Stimulated activated CD4-positive, alpha-beta T cell treated with anti-CD3 and anti-CD28 coated beads, TNF-alpha, amount 100 ng/mL, for 48 hours (primary cell): ENCODE measurements around the gene THADA.
"Not testable (repeated sequence)": the region's sequence is repeated elsewhere in the genome, so short reads cannot be mapped to it uniquely, and the experiment has no call there.

Source experiments
- DNase-seq, 3 donors: peaks; one replicate each; pipeline ENCODE4 v3.0.0-alpha.2; 2020; ENCODE audit warnings: low read depth in 3 of 3

The THADA gene

DNA sequence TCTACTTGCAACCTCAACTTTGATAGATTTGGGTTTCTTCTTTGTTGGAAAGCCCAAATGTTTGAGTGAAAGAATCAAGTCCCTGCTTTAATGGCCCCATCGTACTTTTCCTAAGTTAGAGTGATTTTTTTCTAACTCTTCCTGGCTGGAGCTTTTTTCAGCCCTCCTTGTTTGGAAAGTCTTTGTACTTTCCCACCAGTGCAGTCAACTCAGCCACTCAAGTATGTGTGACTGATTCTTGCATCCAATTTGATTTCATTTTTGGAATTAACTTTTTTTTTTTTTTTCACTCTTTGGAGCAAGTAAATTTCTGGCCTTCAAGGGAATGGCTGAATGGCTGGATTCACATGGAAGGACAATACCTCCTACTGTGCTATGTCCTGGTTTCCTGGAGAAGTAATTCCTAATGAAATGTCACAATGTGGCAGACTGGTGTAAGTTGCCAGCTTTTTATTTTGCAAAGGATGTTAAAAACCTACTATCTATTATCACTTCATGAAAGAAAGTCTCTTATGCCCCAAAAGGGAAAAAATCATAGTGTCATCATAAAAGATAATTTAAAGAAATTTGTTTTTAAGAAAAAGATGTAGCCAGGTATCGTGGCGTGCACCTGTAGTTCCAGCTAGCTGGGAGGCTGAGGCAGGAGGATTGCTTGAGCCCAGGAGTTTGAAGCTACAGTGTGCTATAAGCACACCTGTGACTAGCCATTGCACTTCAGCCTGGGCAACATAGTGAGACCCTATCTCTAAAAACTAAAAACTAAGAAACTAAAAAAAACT lies 293.5 kb downstream of the THADA start:
- DNase-seq = no peak

DNA sequence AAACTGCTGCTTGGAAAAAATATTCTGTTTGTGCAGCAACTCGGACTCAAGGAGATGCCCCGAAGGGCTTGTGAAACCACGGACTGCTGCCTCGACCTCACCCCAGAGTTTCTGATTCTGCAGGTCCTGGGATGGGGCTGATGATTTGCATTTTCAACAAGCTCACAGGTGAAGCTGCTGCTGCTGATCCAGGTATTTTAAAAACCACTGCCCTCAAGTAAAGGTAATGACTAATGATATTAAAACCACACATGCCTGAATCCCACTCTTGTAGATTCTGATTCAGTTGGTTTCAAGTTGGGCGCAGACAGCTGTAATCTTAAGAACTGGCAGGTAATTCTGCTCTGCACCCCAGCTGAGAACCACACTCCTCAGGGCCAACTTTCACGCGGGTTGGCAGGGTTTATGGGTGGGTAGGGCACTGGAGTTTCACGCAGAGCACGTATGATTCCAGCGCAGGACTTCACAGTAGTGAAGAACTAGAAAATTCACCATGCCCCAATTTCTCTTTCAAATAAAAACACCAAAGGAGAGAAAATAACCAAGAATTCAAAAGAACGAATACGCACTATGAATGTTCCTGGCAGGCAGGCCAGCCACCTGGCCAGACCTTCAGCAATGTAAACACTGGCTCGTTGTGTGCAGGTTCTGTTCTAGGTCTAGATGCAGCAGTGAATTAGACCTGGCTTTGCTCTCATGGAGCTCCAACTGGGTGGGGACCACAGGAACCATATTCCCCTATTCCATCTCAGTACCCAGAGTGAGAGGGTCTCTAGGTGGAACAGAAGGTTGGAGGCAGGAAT lies 294.9 kb downstream of the THADA start:
- DNase-seq = no peak

DNA sequence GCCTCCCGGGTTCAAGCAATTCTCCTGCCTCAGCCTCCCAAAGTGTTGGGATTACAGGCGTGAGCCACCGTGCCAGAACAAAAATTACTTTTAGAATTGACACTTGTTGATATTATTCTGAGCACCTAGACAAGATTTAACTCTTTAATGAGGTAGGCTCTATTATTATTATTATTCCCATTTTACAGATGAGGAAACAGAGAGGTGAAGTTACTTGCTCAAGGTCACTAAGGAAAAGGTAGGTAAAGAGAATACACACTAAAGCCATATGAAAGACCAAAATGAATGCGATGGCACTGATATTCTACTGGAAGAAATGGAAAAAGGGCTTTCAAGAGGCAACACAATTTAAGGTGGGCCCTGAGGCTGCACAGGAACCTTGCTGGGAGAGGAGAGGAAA lies 295.6 kb downstream of the THADA start:
- no peak for DNase-seq

DNA sequence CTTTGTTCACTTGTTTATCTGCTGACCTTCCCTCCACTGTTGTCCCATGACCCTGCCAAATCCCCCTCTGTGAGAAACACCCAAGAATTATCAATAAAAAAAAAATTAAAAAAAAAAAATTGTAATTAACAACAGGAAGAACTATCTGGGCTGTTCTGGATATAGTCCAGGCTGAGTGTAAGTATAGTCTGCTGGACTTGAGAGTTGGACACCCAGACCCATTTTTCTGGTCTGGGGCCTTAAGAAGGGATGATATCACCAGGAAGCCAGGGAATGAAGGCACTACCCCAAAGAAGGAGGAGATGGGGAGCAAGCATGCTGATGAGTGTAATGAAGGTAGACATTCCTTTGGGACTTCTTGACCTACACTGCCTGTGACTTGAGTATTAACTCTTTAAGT lies 297.3 kb downstream of the THADA start:
- no peak for DNase-seq

DNA sequence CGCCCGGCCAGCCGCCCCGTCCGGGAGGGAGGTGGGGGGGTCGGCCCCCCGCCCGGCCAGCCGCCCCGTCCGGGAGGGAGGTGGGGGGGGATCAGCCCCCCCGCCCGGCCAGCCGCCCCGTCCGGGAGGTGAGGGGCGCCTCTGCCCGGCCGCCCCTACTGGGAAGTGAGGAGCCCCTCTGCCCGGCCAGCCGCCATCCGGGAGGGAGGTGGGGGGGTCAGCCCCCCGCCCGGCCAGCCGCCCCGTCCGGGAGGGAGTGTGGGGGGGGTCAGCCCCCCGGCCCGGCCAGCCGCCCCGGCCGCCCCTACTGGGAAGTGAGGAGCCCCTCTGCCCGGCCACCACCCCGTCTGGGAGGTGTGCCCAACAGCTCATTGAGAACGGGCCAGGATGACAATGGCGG lies 298.1 kb downstream of the THADA start:
- DNase-seq = not testable (repeated sequence)

DNA sequence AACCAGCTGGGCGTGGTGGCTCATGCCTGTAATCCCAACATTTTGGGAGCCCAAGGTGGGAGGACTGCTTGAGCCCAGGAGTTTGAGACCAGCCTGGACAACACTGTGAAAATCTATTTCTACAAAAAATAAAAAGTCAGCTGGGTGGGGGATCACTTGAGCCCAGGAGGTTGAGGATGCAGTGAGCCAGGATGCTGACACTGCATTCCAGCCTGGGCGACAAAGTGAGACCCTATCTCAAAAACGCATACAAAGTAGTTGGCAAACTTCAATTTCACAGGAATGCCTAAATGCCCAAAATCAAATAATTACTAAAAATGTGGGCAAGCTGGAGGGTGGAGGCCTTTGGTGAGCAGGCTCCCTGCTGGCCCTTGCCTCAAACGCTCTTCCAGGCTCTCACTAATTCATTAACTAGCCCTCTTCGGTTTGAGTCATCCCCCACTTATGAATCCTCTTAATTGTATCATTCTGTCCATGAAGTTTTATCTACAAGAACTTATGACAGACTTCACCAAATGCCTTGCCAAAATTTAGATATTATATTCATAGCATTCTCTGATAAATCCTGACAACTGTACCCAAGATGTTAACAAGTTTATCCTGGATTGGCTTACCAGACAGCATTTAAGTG lies 300.8 kb downstream of the THADA start:
- DNase-seq = no peak

DNA sequence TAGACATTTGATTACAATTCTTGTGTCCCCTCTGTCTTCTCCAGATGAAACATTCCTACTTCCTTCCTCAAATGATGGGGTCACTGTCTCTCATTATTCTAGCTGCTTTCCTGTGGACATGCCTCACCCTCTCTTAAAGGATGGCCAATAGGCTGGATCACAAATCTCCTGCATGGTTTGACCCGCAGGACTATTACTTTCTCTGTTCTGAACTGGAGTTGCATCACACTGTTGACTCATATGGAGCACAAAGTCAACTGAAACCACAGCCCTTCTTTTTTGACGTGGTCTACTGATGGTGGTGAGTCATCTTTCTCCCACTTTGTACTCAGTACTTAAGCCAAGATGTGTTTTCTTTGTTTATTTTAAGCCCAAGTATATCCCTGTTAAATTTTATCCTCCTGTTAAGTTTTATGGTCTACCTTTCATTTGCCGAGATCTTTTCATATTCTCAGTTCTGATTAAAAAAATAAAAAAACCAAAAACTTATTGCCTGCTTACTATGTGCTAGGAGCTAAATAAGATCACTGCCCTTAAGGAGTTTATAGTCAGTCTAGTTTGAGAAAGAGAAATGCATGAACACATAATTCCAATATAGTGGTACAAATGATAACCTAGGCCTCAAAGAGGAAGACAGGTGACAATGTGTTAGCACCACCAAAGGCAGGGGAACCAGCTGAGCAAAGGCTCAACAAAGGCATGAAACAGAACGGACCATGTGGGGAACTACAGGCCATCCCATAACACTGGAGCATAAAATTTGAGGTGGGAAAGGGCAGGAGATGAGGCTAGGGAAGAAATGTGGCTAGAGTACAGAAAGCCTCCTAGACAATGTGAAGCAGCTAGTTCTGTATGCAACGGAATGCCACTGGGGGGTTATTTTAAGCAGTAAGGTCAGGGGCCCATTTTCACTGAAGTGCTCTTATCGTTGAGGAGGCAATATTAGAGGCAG lies 301.8 kb downstream of the THADA start:
- peak in 2 of 3 donors; percentile 22 to 34 for DNase-seq

DNA sequence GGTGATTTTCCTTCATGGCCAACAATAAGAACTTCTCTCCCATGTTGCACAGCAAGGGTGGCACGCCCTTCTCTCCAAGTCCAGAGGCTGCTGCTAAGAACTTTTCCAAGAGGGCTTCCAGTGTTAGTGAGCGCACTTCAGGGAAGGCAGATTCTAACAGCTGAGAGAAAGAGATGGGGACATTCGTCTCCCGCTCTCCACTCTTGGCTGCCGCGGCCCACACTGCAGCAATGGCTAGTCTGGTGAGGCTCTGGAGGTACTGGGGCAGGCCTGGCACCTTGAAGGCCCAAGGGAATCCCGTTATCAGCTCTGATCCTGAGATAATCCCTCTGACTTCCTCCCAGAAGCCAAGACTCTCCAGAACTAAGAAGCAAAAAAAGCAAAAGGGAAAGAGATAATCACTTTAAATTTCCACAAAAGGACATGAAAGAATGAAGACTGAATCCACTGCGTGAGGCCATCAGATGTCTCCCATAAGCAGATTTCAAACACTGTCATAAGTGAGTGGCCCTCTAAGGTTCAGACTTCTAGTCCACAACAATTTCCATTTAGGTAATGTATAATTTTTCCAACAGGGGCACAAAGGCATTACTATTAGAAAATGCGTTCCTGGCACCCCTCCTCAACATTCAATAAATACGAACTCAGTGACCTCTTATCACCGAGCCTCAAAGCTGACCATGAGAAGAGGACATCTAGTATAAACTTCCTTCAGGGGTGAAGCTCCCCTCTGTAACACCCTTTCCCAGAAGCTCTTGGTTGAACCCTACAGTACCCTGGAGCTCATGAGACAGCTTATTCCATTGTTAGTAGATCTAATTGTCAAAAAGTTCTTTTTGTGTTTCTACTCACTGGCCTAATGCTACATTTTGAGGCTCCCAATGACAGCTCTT lies 302.7 kb downstream of the THADA start:
- no peak for DNase-seq

DNA sequence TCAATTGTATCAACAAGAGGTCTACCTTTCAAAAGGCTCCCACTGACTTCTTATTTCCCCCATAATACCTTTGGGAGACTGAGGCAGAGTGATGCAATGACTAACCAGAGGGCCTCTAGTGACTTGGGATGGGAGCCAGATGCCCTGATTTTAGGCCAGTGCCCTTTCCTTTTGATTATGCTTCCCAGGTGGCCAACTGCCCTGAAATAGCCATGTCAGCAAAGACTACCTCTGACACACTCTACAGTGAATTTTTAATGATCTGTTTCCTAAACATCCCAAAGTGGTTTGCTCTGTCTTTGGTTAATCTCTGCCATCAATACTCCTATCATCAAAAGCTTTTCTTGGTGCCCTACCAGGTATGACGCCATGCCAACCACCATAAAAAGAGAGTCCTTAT lies 303.5 kb downstream of the THADA start:
- no peak for DNase-seq

DNA sequence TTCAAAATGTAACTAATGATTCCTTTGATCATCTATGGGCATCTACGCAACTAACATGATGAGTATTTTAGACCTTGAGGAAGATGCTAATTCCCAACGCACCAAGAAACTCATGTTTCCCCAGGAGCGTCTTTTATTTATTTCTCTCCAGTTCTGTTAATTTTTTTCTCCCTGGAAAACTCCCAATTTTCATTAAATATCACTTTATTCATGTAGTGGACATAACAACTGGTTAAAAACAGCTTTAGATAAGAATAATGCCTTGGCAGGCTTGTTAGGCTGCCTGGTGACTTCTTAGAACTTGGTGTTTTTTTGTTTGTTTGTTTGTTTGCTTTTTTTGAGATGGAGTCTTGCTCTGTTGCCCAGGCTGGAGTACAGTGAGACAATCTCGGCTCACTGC lies 306.5 kb downstream of the THADA start:
- DNase-seq = no peak

DNA sequence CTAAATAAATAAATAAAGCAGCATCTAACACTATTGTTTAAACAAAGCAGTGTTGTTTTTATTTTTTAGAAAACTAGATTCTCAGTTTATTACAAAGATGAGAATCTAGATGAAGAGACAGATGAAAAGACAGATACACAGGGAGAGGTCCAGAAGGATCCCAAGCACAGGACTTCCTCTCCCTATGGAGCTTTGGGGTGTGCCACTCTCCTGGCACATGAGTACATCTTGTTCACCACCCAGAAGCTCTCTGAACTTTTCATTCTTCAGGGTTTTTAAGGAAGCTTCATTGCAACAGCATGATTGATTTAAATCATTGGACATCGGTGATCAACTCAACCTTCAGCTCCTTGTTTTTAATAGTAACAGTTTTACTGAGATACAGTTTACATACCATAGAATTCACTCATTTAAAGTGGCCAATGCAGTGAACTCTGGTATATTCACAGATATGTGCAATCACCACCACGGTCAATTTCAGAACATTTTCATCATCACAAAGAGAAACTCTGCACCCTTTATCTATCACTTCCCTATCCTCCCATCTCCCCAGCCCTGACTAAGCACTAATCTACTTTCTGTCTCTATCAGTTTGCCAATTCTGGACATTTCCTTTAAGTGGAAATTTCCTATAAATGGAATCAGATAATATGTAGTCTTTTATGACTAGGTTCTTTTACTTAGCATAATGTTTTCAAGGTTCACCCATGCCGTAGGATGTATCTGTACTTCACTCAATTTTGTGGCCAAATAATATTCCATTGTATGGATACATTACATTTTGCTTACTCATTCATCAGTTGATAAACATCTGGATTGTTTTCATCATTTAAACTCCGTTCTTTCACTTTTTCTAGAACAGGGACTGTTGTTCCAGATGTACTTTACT lies 307.2 kb downstream of the THADA start:
- no peak for DNase-seq

DNA sequence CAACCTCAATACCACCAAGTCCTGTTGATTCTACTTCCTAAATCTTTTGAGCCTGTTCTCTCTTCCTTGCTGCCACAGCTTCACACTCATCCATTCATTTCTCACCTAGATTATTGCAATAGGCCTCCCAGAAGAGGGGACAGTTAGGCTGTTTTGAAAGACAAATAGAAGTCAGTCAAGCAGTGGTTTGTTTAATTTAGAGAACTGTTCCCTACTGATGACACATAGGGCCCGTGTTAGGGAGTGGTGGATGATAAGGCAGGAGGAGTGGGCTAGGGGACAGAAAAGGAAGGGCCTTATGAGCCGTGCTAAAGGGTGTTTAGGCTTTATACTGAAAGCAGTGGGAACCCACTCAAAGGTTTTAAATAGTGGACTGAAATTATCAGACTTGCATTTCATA lies 309.9 kb downstream of the THADA start:
- DNase-seq = no peak

DNA sequence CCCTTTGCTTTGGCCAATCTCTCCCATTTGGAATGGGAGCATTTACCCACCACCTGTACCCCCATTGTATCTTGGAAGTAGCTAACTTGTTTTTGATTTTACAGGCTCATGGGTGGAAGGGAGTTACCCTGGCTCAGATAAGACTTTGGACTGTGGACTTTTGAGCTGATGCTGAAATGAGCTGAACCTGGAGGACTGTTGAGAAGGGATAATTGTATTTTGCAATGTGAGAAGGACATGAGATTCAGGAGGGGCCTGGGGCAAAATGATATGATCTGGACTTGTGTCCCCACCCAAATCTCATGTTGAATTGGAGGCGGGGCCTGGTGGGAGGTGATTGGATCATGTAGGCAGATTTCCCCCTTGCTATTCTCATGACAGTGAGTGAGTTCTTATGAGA lies 310.9 kb downstream of the THADA start:
- DNase-seq = no peak

DNA sequence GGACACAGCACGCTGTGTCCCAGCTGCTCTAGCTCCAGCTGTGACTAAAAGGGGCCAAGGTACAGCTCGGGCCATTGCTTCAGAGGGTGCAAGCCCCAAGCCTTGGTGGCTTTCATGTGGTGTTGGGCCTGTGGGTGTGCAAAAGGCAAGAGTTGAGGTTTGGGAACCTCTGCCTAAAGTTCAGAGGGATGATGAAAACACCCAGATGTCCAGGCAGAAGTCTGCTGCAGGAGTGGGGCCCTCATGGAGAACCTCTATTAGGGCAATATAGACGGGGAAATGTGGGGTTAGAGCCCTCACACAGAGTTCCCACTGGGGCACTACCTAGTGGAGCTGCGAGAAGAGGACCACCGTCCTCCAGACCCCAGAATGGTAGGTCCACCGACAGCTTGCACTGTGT lies 311.5 kb downstream of the THADA start:
- DNase-seq = not testable (repeated sequence)

DNA sequence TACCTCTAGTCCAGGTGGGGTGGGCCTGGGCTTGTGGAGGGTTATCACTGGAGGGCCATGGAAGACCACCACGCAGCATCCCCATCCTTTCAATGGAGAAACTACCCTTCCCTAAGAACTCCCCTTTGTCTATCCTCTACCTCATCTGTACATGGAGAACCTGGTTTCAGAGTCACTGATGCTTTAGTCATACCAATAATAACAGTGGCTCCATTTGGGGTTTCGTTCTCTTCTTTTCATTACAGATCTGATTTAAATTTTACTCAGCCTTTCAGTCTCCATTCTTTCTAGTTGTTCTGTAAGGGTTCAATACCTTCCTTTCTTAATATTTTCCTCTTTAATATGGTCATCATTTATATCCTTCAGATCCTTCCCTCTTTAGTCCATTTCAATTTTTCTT lies 314.8 kb downstream of the THADA start:
- no peak for DNase-seq

DNA sequence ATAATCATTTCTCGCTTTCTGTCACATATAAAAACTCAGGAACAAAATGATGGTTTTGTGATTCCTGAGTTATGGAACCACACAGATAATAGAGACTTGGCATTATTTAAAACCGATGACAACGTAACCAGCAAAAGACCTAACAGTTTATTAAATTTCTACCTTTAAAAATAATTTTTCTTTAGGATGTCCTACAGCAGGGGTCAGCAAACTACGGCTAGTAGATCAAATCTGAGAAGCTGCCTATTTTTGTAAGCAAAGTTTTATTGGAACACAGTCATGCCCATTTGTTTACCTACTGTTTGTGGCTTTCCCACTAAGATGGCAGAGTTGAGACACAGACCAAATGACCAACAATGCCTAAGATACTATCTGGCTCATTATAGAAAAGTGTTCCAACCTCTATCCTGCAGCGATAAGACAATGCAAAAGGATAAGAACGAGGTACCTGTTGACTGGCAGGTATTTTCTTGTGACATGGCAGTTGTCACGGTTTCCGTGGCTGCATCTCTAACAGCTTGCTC lies 316.5 kb downstream of the THADA start:
- no peak for DNase-seq

DNA sequence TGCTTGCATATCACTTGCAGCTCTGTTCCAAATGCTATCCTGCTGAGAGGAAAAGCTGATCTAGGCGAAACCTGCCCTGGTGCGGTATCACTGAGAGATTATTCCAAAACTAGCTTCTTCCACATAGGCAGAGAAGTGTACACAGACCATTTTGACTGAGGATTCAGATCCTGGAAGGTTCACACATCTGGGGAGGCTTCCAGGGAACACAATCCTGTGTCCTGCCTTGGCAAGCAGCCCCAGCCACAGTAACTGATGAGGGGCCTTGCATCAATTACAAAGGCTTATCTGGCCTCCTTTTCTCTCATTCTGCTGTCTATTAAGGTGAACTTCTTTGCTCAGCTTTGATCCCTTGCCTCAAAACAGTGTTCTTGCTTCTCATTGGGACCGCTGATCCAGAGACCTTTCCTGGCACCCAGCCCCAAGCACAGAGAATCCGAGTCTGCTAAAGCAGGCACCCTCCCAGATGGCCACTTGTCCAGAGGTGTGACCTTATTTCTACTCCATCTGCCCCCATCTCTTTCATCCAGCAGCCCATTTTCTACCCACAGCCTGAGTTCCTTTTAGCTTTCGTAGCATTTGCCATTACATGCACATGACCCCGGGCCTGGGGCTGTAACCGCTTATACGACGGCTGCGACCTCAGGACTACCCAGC lies 317.1 kb downstream of the THADA start:
- DNase-seq = no peak

DNA sequence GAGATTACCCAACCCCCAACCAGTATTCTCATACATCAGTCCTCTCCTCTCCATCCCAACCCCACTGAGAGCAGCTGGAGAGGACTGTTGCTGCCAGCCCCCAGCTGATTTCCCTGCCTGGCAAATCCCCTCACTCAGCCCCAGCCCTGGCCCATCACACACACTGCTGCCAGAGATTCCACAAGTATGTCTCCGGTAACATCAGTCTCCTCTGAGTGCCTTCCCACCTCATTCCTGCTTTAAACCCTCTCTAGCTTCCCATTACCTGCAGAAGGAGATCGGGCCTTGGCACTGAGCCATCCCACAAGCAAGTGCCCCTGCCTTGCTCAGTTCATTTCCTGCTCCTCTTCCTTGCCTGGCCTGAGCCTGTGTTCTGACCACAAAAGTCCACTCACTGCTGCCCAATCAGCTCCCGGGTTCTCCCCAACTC lies 318.9 kb downstream of the THADA start:
- DNase-seq = no peak
